ENCODE results near the gene PRKG1.

DNA sequence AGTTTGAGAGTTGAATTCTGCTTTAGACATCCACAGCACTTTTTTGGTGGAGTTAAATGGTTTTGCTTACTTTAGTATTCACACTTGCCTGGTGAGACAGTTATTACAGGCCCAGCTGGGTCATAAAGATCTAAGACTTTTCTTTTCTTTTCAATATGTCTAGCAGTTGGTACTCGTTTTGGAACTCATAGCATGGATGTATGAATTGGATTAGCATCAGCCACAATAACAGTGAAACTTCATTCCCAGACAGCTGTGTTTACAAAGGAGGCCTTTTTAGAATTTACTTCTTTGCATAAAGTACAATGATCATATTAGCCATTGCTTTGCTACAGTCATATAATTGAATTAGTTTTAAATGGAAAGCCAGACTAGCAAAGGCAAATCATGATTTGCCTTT, 1071.3 kb downstream of the PRKG1 start:
- TF ChIP-seq, protein P1, sequence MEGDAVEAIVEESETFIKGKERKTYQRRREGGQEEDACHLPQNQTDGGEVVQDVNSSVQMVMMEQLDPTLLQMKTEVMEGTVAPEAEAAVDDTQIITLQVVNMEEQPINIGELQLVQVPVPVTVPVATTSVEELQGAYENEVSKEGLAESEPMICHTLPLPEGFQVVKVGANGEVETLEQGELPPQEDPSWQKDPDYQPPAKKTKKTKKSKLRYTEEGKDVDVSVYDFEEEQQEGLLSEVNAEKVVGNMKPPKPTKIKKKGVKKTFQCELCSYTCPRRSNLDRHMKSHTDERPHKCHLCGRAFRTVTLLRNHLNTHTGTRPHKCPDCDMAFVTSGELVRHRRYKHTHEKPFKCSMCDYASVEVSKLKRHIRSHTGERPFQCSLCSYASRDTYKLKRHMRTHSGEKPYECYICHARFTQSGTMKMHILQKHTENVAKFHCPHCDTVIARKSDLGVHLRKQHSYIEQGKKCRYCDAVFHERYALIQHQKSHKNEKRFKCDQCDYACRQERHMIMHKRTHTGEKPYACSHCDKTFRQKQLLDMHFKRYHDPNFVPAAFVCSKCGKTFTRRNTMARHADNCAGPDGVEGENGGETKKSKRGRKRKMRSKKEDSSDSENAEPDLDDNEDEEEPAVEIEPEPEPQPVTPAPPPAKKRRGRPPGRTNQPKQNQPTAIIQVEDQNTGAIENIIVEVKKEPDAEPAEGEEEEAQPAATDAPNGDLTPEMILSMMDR (conservative IDR thresholded peaks at IDR 0.05 in 1 of 2, IDR thresholded peaks at IDR 0.05 in 1 of 2; ENCODE audit: low read depth in 1 of 2, low read length in 2 of 2), result no peak
- TF ChIP-seq EZH2 (IDR thresholded peaks at IDR 0.05; ENCODE audit: low read length, missing control alignments), result no peak
